Endodermal cell (in vitro differentiated cells): ENCODE results near the gene URM1. TPM values are rescaled to one million over a fixed set of nuclear protein-coding genes. Genes with fewer than 3 reads are reported as not detected.

Source experiments
- DNase-seq: peaks from one replicate; pipeline ENCODE4 v3.0.0-alpha.2; 2017
- H3K27ac ChIP-seq: 2 replicates; pipeline ENCODE4 v1.5.1; 2013; ENCODE audit warnings: mild to moderate bottlenecking, low read depth, low read length, moderate library complexity
- H3K27me3 ChIP-seq: 2 replicates; pipeline ENCODE4 v1.6.1; 2013; ENCODE audit warnings: mild to moderate bottlenecking, low read length, moderate library complexity; ENCODE audit not compliant: insufficient read depth, control insufficient read depth, poor library complexity, severe bottlenecking
- H3K36me3 ChIP-seq: 2 replicates; pipeline ENCODE4 v1.7.0; 2013; ENCODE audit warnings: mild to moderate bottlenecking, low read length, moderate library complexity; ENCODE audit not compliant: control insufficient read depth, insufficient read depth
- H3K4me1 ChIP-seq: one replicate; pipeline ENCODE4 v1.7.0; 2013; ENCODE audit warnings: low read length; ENCODE audit not compliant: control insufficient read depth, insufficient read depth
- H3K4me3 ChIP-seq: 2 replicates; pipeline ENCODE4 v1.5.1; 2013; ENCODE audit warnings: mild to moderate bottlenecking, low read length, moderate library complexity
- H3K9ac ChIP-seq: 2 replicates; pipeline ENCODE4 v1.6.1; 2013; ENCODE audit warnings: mild to moderate bottlenecking, low read length, moderate library complexity; ENCODE audit not compliant: poor library complexity, severe bottlenecking; ENCODE audit errors: extremely low read depth
- H3K9me3 ChIP-seq: 2 replicates; pipeline ENCODE4 v1.6.1; 2013; ENCODE audit warnings: mild to moderate bottlenecking, low read length, moderate library complexity; ENCODE audit not compliant: control insufficient read depth
- H3K27ac Mint-ChIP-seq: 2 replicates; pipeline ENCODE4 v1.8.0; 2020; ENCODE audit warnings: mixed read lengths
- H3K27me3 Mint-ChIP-seq: 2 replicates; pipeline ENCODE4 v1.8.0; 2021; ENCODE audit warnings: mild to moderate bottlenecking, mixed read lengths; ENCODE audit not compliant: insufficient read depth
- H3K36me3 Mint-ChIP-seq: 2 replicates; pipeline ENCODE4 v1.8.0; 2020; ENCODE audit warnings: low read depth, mixed read lengths
- H3K4me1 Mint-ChIP-seq: 2 replicates; pipeline ENCODE4 v1.8.0; 2020; ENCODE audit warnings: mixed read lengths
- H3K4me3 Mint-ChIP-seq: 2 replicates; pipeline ENCODE4 v1.8.0; 2020; ENCODE audit warnings: mild to moderate bottlenecking, moderate library complexity, mixed read lengths
- H3K9me3 Mint-ChIP-seq: 2 replicates; pipeline ENCODE4 v1.8.0; 2020; ENCODE audit warnings: mild to moderate bottlenecking, mixed read lengths
- WGBS, 2 experiments: methylation state at CpG; one replicate each; pipeline versions ENCODE4 v1.1.5 to v1.1.7; 2013; ENCODE audit warnings: missing lambda C conversion rate in 2 of 2, mixed read lengths in 1 of 2; ENCODE audit not compliant: insufficient coverage in 1 of 2, insufficient read length in 1 of 2; 5-methylcytosine and 5-hydroxymethylcytosine counted together
- total RNA-seq, 2 donors: library from RNA; stranded (reverse); fragmentation: NEBNext Ultra II Directional in 1 of 2; extraction: Animal tissue kit (Norgen Biotek cat#: 25700) in 1 of 2; gene quantifications; 2 replicates in 1 of 2; 3 replicates in 1 of 2; pipeline ENCODE4 v1.2.1, GENCODE V29; 2021
- TF ChIP-seq, protein P1 (sequence below): fragments of 200-600 bp; sonication (generic); conservative IDR thresholded peaks from 2 replicates; pipeline ENCODE4 v1.5.0; 2021; ENCODE audit warnings: antibody characterized with exemption, mild to moderate bottlenecking

Gene URM1
- total RNA-seq, 2 donors from 2014 or later, result 51.5 to 60.4 TPM

- Histone ChIP-seq H3K4me1 (peaks cover 5% of the 10 kb centered on the region), H3K4me3 (no peak overlapping the region), H3K9me3 (no peaks in the 10 kb centered on the region), H3K36me3 (peaks cover 16% of the 10 kb centered on the region), H3K27me3 (no peaks in the 10 kb centered on the region), H3K9ac (no peak overlapping the region), H3K27ac (no peak overlapping the region)
- no peak overlapping the region for H3K27ac Mint-ChIP-seq
- H3K36me3 Mint-ChIP-seq, result peaks cover 17% of the 10 kb centered on the region
- H3K9me3 Mint-ChIP-seq, result no peaks in the 10 kb centered on the region
- no peak overlapping the region for H3K4me3 Mint-ChIP-seq
- H3K4me1 Mint-ChIP-seq, result peaks cover 20% of the 10 kb centered on the region
- TF ChIP-seq, protein P1, sequence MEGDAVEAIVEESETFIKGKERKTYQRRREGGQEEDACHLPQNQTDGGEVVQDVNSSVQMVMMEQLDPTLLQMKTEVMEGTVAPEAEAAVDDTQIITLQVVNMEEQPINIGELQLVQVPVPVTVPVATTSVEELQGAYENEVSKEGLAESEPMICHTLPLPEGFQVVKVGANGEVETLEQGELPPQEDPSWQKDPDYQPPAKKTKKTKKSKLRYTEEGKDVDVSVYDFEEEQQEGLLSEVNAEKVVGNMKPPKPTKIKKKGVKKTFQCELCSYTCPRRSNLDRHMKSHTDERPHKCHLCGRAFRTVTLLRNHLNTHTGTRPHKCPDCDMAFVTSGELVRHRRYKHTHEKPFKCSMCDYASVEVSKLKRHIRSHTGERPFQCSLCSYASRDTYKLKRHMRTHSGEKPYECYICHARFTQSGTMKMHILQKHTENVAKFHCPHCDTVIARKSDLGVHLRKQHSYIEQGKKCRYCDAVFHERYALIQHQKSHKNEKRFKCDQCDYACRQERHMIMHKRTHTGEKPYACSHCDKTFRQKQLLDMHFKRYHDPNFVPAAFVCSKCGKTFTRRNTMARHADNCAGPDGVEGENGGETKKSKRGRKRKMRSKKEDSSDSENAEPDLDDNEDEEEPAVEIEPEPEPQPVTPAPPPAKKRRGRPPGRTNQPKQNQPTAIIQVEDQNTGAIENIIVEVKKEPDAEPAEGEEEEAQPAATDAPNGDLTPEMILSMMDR, result no peak
- peaks cover 2% of the 10 kb centered on the region for H3K27me3 Mint-ChIP-seq
- WGBS, 2 experiments, result 88 to 92% methylated on average over 3 to 8 of the region's 9 CpGs
- no peak for DNase-seq
These were observed 3.1 kb downstream of the URM1 start for GRCh38 chr9:128374221-128374675.

GRCh38 chr9:128375865-128376264 is 4.7 kb downstream of the URM1 start:
- no peaks in the 10 kb centered on the region for H3K9me3 ChIP-seq
- no peaks in the 10 kb centered on the region for H3K27me3 ChIP-seq
- peaks cover 5% of the 10 kb centered on the region for H3K4me1 ChIP-seq
- Mint-ChIP-seq H3K4me1 (peaks cover 12% of the 10 kb centered on the region), H3K9me3 (no peaks in the 10 kb centered on the region), H3K4me3 (no peak overlapping the region), H3K27ac (no peak overlapping the region), H3K36me3 (peaks cover 24% of the 10 kb centered on the region), H3K27me3 (peaks cover 6% of the 10 kb centered on the region)
- peaks cover 23% of the 10 kb centered on the region for H3K36me3 ChIP-seq
- 80 to 82% methylated on average over 4 to 5 of the region's 5 CpGs for whole genome bisulfite sequencing, 2 experiments
- DNase-seq, result no peak
- no peak overlapping the region for H3K4me3 ChIP-seq
- TF ChIP-seq, protein P1, result no peak
- no peak overlapping the region for H3K27ac ChIP-seq
- H3K9ac ChIP-seq, result no peak overlapping the region

DNA sequence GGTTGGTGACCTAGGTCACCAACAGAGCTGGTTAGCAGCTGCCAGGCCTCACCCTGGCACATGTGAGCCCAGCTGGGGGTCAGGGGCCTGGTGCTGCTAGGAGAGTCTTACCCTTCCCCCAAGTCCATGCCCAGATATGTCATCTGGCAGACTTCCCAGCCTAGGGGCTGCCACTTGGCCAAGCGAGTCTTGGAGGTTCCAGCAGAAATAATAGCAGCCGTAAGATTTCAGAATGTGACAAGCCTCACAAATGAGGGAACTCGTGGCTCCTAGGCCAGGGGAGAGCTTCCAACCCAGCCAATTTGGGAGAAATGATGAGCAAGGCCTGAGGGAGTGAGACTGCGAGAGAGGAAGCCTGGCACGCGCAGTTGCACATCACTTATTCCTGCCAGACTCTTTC is 11.1 kb downstream of the URM1 start:
- Histone ChIP-seq H3K27ac (peak overlapping the region; percentile 98), H3K36me3 (peaks cover 48% of the 10 kb centered on the region), H3K27me3 (no peaks in the 10 kb centered on the region), H3K4me1 (no peaks in the 10 kb centered on the region), H3K4me3 (no peak overlapping the region), H3K9me3 (no peaks in the 10 kb centered on the region), H3K9ac (no peak overlapping the region)
- Mint-ChIP-seq H3K27ac (no peak overlapping the region), H3K9me3 (no peaks in the 10 kb centered on the region), H3K36me3 (peaks cover 36% of the 10 kb centered on the region), H3K4me3 (no peak overlapping the region), H3K4me1 (peaks cover 13% of the 10 kb centered on the region), H3K27me3 (peaks cover 53% of the 10 kb centered on the region)
- 77 to 78% methylated on average over 3 to 6 of the region's 6 CpGs for WGBS, 2 experiments
- TF ChIP-seq, protein P1, result no peak
- DNase-seq, result no peak
